Heart left ventricle (tissue), 13 donors: ENCODE measurements around the gene FBF1.

Source experiments
- POLR2A ChIP-seq, 2 donors: fragments of 450-650 bp; IDR thresholded peaks; one replicate each; pipeline ENCODE4 v1.6.1; 2017; ENCODE audit warnings: antibody characterized with exemption in 2 of 2, mild to moderate bottlenecking in 2 of 2, moderate library complexity in 2 of 2
- TF ChIP-seq, protein P1 (sequence below), 12 donors: fragments of 200-600 bp; sonication (generic) in 4 of 12; IDR thresholded peaks; one replicate each; pipeline versions ENCODE4 v1.5.0 to v1.8.0; 2018 to 2022; ENCODE audit warnings: antibody characterized with exemption in 12 of 12, mild to moderate bottlenecking in 5 of 12
- donor health status: ischemic (EF 13 %, LVEDD 7.1; RV severe dilation, severe dysfunction).
- donor health status: DM: no; HTN: yes; CAD: no.
- donor health status: DM: no; HTN: no; CAD: no.
- donor health status: ischemic (EF 25% LVEDD 6.9; RV normal size, moderate dysfunction).
- donor health status: ischemic (EF 25% LVEDD 5.7; RV mildly dilated, moderate dysfunction).
- donor health status: ischemic (EF 35%, LVEDD 5.7; RV mildly dilated, moderate dysfunction).
- donor health status: nonischemic (EF 11% LVEDD 7.7; RV severe dilation, severe dysfunction).
- donor health status: DM: yes; HTN: yes; CAD: no.
- donor health status: PGD.
- donor health status: ischemic (EF 29% LVEDD 5.4; RV normal size, mild dysfunction).
- donor health status: nonischemic (EF 23%, LVEDD 6.1; RV moderate dilation, normal function).

- TF ChIP-seq, protein P1, sequence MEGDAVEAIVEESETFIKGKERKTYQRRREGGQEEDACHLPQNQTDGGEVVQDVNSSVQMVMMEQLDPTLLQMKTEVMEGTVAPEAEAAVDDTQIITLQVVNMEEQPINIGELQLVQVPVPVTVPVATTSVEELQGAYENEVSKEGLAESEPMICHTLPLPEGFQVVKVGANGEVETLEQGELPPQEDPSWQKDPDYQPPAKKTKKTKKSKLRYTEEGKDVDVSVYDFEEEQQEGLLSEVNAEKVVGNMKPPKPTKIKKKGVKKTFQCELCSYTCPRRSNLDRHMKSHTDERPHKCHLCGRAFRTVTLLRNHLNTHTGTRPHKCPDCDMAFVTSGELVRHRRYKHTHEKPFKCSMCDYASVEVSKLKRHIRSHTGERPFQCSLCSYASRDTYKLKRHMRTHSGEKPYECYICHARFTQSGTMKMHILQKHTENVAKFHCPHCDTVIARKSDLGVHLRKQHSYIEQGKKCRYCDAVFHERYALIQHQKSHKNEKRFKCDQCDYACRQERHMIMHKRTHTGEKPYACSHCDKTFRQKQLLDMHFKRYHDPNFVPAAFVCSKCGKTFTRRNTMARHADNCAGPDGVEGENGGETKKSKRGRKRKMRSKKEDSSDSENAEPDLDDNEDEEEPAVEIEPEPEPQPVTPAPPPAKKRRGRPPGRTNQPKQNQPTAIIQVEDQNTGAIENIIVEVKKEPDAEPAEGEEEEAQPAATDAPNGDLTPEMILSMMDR (IDR thresholded peaks at IDR 0.05), result peak in 9 of 12 donors; percentile 8 to 67 (median 48)
- no peak for TF ChIP-seq POLR2A (IDR thresholded peaks at IDR 0.05)
Observed at GRCh38 chr17:75877752-75878173, 63.1 kb downstream of the FBF1 start.
